PC-3 (cell line): ENCODE data around the gene SUGCT. TPM values are rescaled to one million over a fixed set of nuclear protein-coding genes. Genes with fewer than 3 reads are reported as not detected.
"Not testable (repeated sequence)": the region's sequence is repeated elsewhere in the genome, so short reads cannot be mapped to it uniquely, and the experiment has no call there.

ENCODE experiments used
- ATAC-seq: fragments of 200-7000 bp; cut with Tn5 transposase; 2 replicates; pipeline ENCODE4 v1.9.1; 2020; ENCODE audit warnings: mild to moderate bottlenecking, moderate library complexity
- BruUV-seq: library from RNA; stranded (reverse); fragments of 400-500 nt; replicated peaks from 2 replicates; lab custom pipeline; 2021; lab: Mats Ljungman, UMichigan
- CTCF ChIA-PET: fragments of 300-600 bp; sonication (Branson Sonifier 250); formaldehyde crosslinking; loops from one replicate; lab custom pipeline; 2022; ENCODE audit warnings: antibody characterized with exemption; lab: Charles Lee
- POLR2A ChIA-PET: fragments of 300-600 bp; sonication (Branson Sonifier 250); formaldehyde crosslinking; loops from one replicate; lab custom pipeline; 2022; ENCODE audit warnings: antibody characterized with exemption; ENCODE audit not compliant: unreplicated experiment; lab: Charles Lee
- DNase-seq: peaks from one replicate; pipeline ENCODE4 v3.0.0-alpha.2; 2015
- H2AFZ ChIP-seq: fragments of 300-600 bp; sonication (generic); 2 replicates; pipeline ENCODE4 v1.6.0; 2016; ENCODE audit warnings: antibody characterized with exemption, low read length
- H3F3A ChIP-seq: fragments of 300-600 bp; sonication (generic); one replicate; pipeline ENCODE4 v1.6.0; 2017; ENCODE audit warnings: antibody characterized with exemption, low read length, control low read depth, mild to moderate bottlenecking; ENCODE audit not compliant: unreplicated experiment
- H3K27ac ChIP-seq: fragments of 300-600 bp; sonication (generic); 2 replicates; pipeline ENCODE4 v1.5.1; 2016; ENCODE audit warnings: mild to moderate bottlenecking, low read length
- H3K27me3 ChIP-seq: fragments of 300-600 bp; sonication (generic); 2 replicates; pipeline ENCODE4 v1.6.1; 2016; ENCODE audit warnings: low read length, mixed read lengths
- H3K36me3 ChIP-seq: fragments of 300-600 bp; sonication (generic); 2 replicates; pipeline ENCODE4 v1.6.1; 2016; ENCODE audit warnings: low read depth, mixed run types, low read length, mixed read lengths
- H3K4me1 ChIP-seq: fragments of 300-600 bp; sonication (generic); 2 replicates; pipeline ENCODE4 v1.5.1; 2016; ENCODE audit warnings: low read length; ENCODE audit not compliant: insufficient read depth
- H3K4me2 ChIP-seq: fragments of 300-600 bp; sonication (generic); 2 replicates; pipeline ENCODE4 v1.6.0; 2016; ENCODE audit warnings: low read length
- H3K4me3 ChIP-seq: fragments of 300-600 bp; sonication (generic); 2 replicates; pipeline ENCODE4 v1.5.1; 2016; ENCODE audit warnings: mild to moderate bottlenecking, low read length, mixed read lengths
- H3K79me2 ChIP-seq: fragments of 300-600 bp; sonication (generic); 2 replicates; pipeline ENCODE4 v1.6.1; 2017; ENCODE audit warnings: low read length, mixed read lengths
- H3K9ac ChIP-seq: fragments of 300-600 bp; sonication (generic); 2 replicates; pipeline ENCODE4 v1.6.0; 2016; ENCODE audit warnings: mild to moderate bottlenecking, low read length
- H3K9me2 ChIP-seq: fragments of 300-600 bp; sonication (generic); replicated peaks from 2 replicates; pipeline ENCODE4 v1.6.1; 2016; ENCODE audit warnings: mixed run types, low read length, mixed read lengths
- H3K9me3 ChIP-seq: fragments of 300-600 bp; sonication (generic); 2 replicates; pipeline ENCODE4 v1.6.1; 2016; ENCODE audit warnings: low read length, mixed read lengths
- H4K20me1 ChIP-seq: fragments of 300-600 bp; sonication (generic); 2 replicates; pipeline ENCODE4 v1.6.1; 2016; ENCODE audit warnings: low read length, mixed read lengths
- CTCF ChIP-seq: fragments of 300-600 bp; sonication (generic); conservative IDR thresholded peaks from 2 replicates; pipeline ENCODE4 v1.5.1; 2017; ENCODE audit warnings: antibody characterized with exemption, low read depth, mild to moderate bottlenecking, low read length
- EZH2 ChIP-seq: fragments of 300-600 bp; sonication (generic); IDR thresholded peaks from one replicate; pipeline ENCODE4 v1.6.1; 2017; ENCODE audit warnings: antibody characterized with exemption, mild to moderate bottlenecking, low read length; ENCODE audit not compliant: unreplicated experiment
- EZH2phosphoT487 ChIP-seq: fragments of 300-600 bp; sonication (generic); IDR thresholded peaks from 2 replicates; pipeline ENCODE4 v1.6.1; 2018; ENCODE audit warnings: mild to moderate bottlenecking, antibody characterized with exemption, low read length, borderline replicate concordance
- intact Hi-C: fragments of 100-400 bp; cut with micrococcal nuclease; formaldehyde crosslinking; loops from 2 replicates; pipeline ENCODE4 v1.9.0; 2023
- total RNA-seq: library from RNA; depleted of rRNA; stranded (reverse); fragments of >200 nt; gene quantifications from 2 replicates; pipeline ENCODE4 v1.2.3, GENCODE V29; 2014

SUGCT gene
- total RNA-seq, 1 experiment from 2014 or later = 2.9 TPM

GRCh38 chr7:40621592-40621998 is 486.8 kb downstream of the SUGCT start:
- CTCF ChIA-PET = interaction anchor here (0.6 kb wide), 1 partner anchor 1083 kb away, joined by 8 read pairs; no protein-coding TSS in a partner anchor
- Histone ChIP-seq H3F3A (no peaks in the 10 kb centered on the region), H3K9me2 (no peaks in the 10 kb centered on the region), H3K4me1 (no peaks in the 10 kb centered on the region), H3K27me3 (no peaks in the 10 kb centered on the region), H3K9ac (no peak overlapping the region), H3K4me3 (no peak overlapping the region), H3K9me3 (no peaks in the 10 kb centered on the region), H4K20me1 (no peaks in the 10 kb centered on the region), H3K27ac (no peak overlapping the region), H2AFZ (no peak overlapping the region), H3K79me2 (no peaks in the 10 kb centered on the region), H3K4me2 (no peak overlapping the region), H3K36me3 (no peaks in the 10 kb centered on the region)
- BruUV-seq = no TSS peak
- POLR2A ChIA-PET = no interaction called here
- intact Hi-C loops = no loop called here
- ATAC-seq = no peak
- no peak for DNase-seq
- TF ChIP-seq CTCF (no peak), EZH2 (no peak), EZH2phosphoT487 (no peak)

- CTCF ChIA-PET = interaction anchor here (0.6 kb wide), 1 partner anchor 1101 kb away, joined by 3 read pairs; no protein-coding TSS in a partner anchor
- H3K27ac ChIP-seq = no peak overlapping the region
- TF ChIP-seq EZH2phosphoT487 = no peak
- no peak for TF ChIP-seq CTCF
- no peak for TF ChIP-seq EZH2
Observed at GRCh38 chr7:40622941-40623501, 488.2 kb downstream of the SUGCT start.

GRCh38 chr7:40623863-40624262 is 489.1 kb downstream of the SUGCT start:
- H4K20me1 ChIP-seq = no peaks in the 10 kb centered on the region
- no peak for DNase-seq
- H3K9ac ChIP-seq = no peak overlapping the region
- CTCF ChIA-PET = no interaction called here
- H3K27ac ChIP-seq = no peak overlapping the region
- no peaks in the 10 kb centered on the region for H3K9me3 ChIP-seq
- TF ChIP-seq EZH2phosphoT487 = no peak
- TF ChIP-seq CTCF = no peak
- no peak for TF ChIP-seq EZH2
- intact Hi-C loops = no loop called here
- H3K4me2 ChIP-seq = no peak overlapping the region
- BruUV-seq = no TSS peak
- no peaks in the 10 kb centered on the region for H3K36me3 ChIP-seq
- no peak overlapping the region for H2AFZ ChIP-seq
- H3K27me3 ChIP-seq = no peaks in the 10 kb centered on the region
- H3K4me1 ChIP-seq = no peaks in the 10 kb centered on the region
- H3K79me2 ChIP-seq = no peaks in the 10 kb centered on the region
- no peak overlapping the region for H3K4me3 ChIP-seq
- H3K9me2 ChIP-seq = no peaks in the 10 kb centered on the region
- no peak for ATAC-seq
- POLR2A ChIA-PET = no interaction called here
- H3F3A ChIP-seq = no peaks in the 10 kb centered on the region

More at GRCh38 chr7:40622941-40623501, 488.2 kb downstream of the SUGCT start:
- Histone ChIP-seq H3K9me3 (no peaks in the 10 kb centered on the region), H3F3A (no peaks in the 10 kb centered on the region), H3K4me1 (no peaks in the 10 kb centered on the region), H2AFZ (no peak overlapping the region), H3K9me2 (no peaks in the 10 kb centered on the region), H3K27me3 (no peaks in the 10 kb centered on the region), H4K20me1 (no peaks in the 10 kb centered on the region), H3K9ac (no peak overlapping the region), H3K4me3 (no peak overlapping the region), H3K4me2 (no peak overlapping the region), H3K79me2 (no peaks in the 10 kb centered on the region), H3K36me3 (no peaks in the 10 kb centered on the region)
- POLR2A ChIA-PET = no interaction called here
- ATAC-seq (no peak), DNase-seq (no peak)
- no TSS peak for BruUV-seq
- intact Hi-C loops = no loop called here

- H2AFZ ChIP-seq, H3K79me2 ChIP-seq, H3K9ac ChIP-seq, H3K27ac ChIP-seq, H3F3A ChIP-seq, H3K27me3 ChIP-seq, POLR2A ChIA-PET, H3K4me3 ChIP-seq, H3K4me1 ChIP-seq, H3K36me3 ChIP-seq, BruUV-seq, CTCF ChIA-PET, DNase-seq, H3K9me3 ChIP-seq, intact Hi-C loops, H3K9me2 ChIP-seq, H3K4me2 ChIP-seq, ATAC-seq, H4K20me1 ChIP-seq: not testable (repeated sequence)
Observed at GRCh38 chr7:40627361-40627760, 492.6 kb downstream of the SUGCT start.
